ENCODE data around the gene KIR2DL1. TPM values are rescaled to one million over a fixed set of nuclear protein-coding genes. Genes with fewer than 3 reads are reported as not detected.
"Not testable (repeated sequence)": the region's sequence is repeated elsewhere in the genome, so short reads cannot be mapped to it uniquely, and the experiment has no call there.

Gene KIR2DL1
- not detected in 2 replicates for total RNA-seq (2014; rRNA removed; shearing (Covaris generic))

GRCh38 chr19:54769646-54770045 is at the start of gene KIR2DL1:
Gene KIR2DL1 (plus strand): TSS chr19:54769793. CDS start chr19:54769851, 58 bp downstream.
- DNase-seq (ENCODE audit: low spot score): not testable (repeated sequence)

- no peak for DNase-seq (ENCODE audit: low spot score)
Measured at GRCh38 chr19:54724142-54724541, 45.5 kb upstream of the KIR2DL1 start, which contains the start of gene KIR3DL3. Gene KIR3DL3 (plus strand): TSS chr19:54724442. CDS start chr19:54724497, 55 bp downstream.

- no peak for DNase-seq (ENCODE audit: low spot score)
Measured at GRCh38 chr19:54724644-54725043, 44.9 kb upstream of the KIR2DL1 start.

GRCh38 chr19:54725321-54725720 is 44.3 kb upstream of the KIR2DL1 start:
- no peak for DNase-seq (ENCODE audit: low spot score)

- no peak for DNase-seq (ENCODE audit: low spot score)
Measured at GRCh38 chr19:54727562-54727961, 42.0 kb upstream of the KIR2DL1 start.

- no peak for DNase-seq (ENCODE audit: low spot score)
Measured at GRCh38 chr19:54728167-54728566, 41.4 kb upstream of the KIR2DL1 start.

GRCh38 chr19:54729416-54730188 is 40.0 kb upstream of the KIR2DL1 start:
- no peak for DNase-seq (ENCODE audit: low spot score)

- DNase-seq (ENCODE audit: low spot score): no peak
Measured at GRCh38 chr19:54731191-54731590, 38.4 kb upstream of the KIR2DL1 start.

GRCh38 chr19:54738306-54738705 is 31.3 kb upstream of the KIR2DL1 start, which contains the start of gene KIR2DL3:
Gene KIR2DL3 (plus strand): TSS chr19:54738513. CDS start chr19:54738546, 33 bp downstream.
- DNase-seq (ENCODE audit: low spot score): not testable (repeated sequence)

GRCh38 chr19:54738715-54739114 is 30.9 kb upstream of the KIR2DL1 start:
- DNase-seq (ENCODE audit: low spot score): no peak

GRCh38 chr19:54739587-54740497 is 29.8 kb upstream of the KIR2DL1 start:
- no peak for DNase-seq (ENCODE audit: low spot score)

GRCh38 chr19:54741950-54742349 is 27.6 kb upstream of the KIR2DL1 start:
- not testable (repeated sequence) for DNase-seq (ENCODE audit: low spot score)

GRCh38 chr19:54744080-54744479 is 25.5 kb upstream of the KIR2DL1 start:
- DNase-seq (ENCODE audit: low spot score): not testable (repeated sequence)

- DNase-seq (ENCODE audit: low spot score): peak; percentile 74
Measured at GRCh38 chr19:54747614-54748322, 21.8 kb upstream of the KIR2DL1 start.

GRCh38 chr19:54750276-54750675 is 19.3 kb upstream of the KIR2DL1 start:
- not testable (repeated sequence) for DNase-seq (ENCODE audit: low spot score)

- DNase-seq (ENCODE audit: low spot score): not testable (repeated sequence)
Measured at GRCh38 chr19:54756204-54757110, 13.1 kb upstream of the KIR2DL1 start.

- not testable (repeated sequence) for DNase-seq (ENCODE audit: low spot score)
Measured at GRCh38 chr19:54758577-54758976, 11.0 kb upstream of the KIR2DL1 start.

GRCh38 chr19:54764219-54764618 is 5.4 kb upstream of the KIR2DL1 start:
- peak; percentile 75 for DNase-seq (ENCODE audit: low spot score)

GRCh38 chr19:54766464-54766863 is 3.1 kb upstream of the KIR2DL1 start:
- DNase-seq (ENCODE audit: low spot score): not testable (repeated sequence)

- not testable (repeated sequence) for DNase-seq (ENCODE audit: low spot score)
Measured at GRCh38 chr19:54770511-54770910, 918 bp downstream of the KIR2DL1 start.

Data from H4 (cell line).